Measurements from ENCODE around the gene USO1.
"Not testable (repeated sequence)": the region's sequence is repeated elsewhere in the genome, so short reads cannot be mapped to it uniquely, and the experiment has no call there.

USO1 gene

DNA sequence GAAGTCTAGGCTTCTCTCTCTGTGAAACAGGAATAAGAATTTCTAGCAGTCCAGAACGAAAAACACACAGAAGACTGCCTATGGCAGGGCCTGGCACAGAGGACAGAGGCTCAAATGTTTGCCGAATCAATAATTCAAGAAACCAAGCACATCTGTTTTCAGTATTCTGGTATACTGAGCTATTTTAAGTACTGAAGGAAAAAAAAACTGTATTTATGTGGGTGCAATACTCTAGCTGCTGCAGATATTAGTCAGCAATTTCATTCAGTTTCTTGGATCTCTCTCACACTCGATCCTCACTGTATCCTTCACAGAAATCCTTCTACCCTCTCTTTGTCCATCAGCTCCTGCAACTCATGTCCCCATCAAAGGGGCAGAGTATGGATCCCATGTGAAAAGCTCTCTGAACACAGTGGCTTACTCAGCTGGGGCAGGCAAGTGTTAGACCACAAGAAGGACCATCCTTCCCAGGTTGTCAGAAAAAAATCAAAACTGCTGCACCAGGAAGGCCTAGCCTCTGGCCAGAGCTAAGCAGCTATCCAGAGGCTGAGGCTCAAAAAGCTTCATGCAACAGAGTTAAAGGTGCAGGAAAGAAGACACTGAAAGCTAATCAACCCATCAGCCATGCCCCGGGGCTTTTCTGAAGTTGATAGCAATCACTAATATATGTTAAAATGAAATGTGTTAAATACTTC lies 9.1 kb upstream of the USO1 start:
- DNase-seq (ENCODE audit: low read depth): peak; percentile 66
- H3K9ac ChIP-seq (ENCODE audit: low read length): peak overlapping the region; percentile 68
- peaks cover 4% of the 10 kb centered on the region for H3K36me3 ChIP-seq (ENCODE audit: control insufficient read depth, insufficient read depth, low read length, severe bottlenecking)
- no peaks in the 10 kb centered on the region for H3K9me3 ChIP-seq (ENCODE audit: control insufficient read depth, low read length)
- no peaks in the 10 kb centered on the region for H3K27me3 ChIP-seq (replicated peaks; ENCODE audit: control insufficient read depth, insufficient read depth, low read length)
- H3K4me3 ChIP-seq (ENCODE audit: low read length): peak overlapping the region; percentile 51
- peaks cover 31% of the 10 kb centered on the region for H3K4me1 ChIP-seq (ENCODE audit: control insufficient read depth, insufficient read depth, low read length)

DNA sequence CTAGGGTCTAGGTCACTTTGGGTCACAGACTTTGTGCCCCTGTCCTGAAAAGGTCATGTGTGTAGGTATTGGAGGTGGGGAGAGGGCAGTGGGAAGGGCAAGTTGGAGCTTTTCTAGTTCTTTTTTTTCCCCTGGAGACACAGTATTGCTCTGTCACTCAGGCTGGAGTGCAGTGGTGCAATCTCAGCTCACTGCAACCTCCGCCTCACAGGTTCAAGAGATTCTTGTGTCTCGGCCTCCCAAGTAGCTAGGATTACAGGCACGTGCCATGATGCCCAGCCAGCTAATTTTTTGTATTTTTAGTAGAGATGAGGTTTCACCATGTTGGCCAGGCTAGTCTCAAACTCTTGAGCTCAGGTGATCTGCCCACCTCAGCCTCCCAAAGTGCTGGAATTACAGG lies 8.3 kb upstream of the USO1 start:
- H3K9ac ChIP-seq (ENCODE audit: low read length): peak overlapping the region; percentile 68
- H3K4me1 ChIP-seq (ENCODE audit: control insufficient read depth, insufficient read depth, low read length): peaks cover 26% of the 10 kb centered on the region
- H3K9me3 ChIP-seq (ENCODE audit: control insufficient read depth, low read length); H3K36me3 ChIP-seq (ENCODE audit: control insufficient read depth, insufficient read depth, low read length, severe bottlenecking); H3K4me3 ChIP-seq (ENCODE audit: low read length); DNase-seq (ENCODE audit: low read depth); H3K27me3 ChIP-seq (replicated peaks; ENCODE audit: control insufficient read depth, insufficient read depth, low read length): not testable (repeated sequence)

DNA sequence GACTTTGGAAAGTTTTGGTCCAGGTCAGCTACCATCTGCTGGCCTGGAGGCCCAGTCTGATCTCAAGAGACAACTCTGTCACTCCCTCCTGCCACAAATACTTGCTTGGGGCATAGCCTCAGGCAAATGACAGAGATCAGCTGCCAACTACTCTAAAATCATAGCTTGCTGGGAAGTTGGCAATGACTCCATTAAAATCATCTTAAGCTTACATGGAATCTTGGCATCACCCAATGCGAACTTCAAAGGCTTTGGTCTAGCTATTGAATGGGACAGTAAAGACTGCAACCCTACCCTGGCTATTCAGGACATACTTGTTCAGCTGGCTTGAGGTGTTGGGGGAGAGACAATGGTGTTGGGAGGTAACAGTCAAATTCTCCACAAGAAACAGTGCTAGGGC lies 7.0 kb upstream of the USO1 start:
- Histone ChIP-seq H3K4me1 (ENCODE audit: control insufficient read depth, insufficient read depth, low read length) (peaks cover 26% of the 10 kb centered on the region), H3K9ac (ENCODE audit: low read length) (no peak overlapping the region), H3K4me3 (ENCODE audit: low read length) (no peak overlapping the region), H3K27me3 (replicated peaks; ENCODE audit: control insufficient read depth, insufficient read depth, low read length) (no peaks in the 10 kb centered on the region), H3K9me3 (ENCODE audit: control insufficient read depth, low read length) (no peaks in the 10 kb centered on the region), H3K36me3 (ENCODE audit: control insufficient read depth, insufficient read depth, low read length, severe bottlenecking) (peaks cover 4% of the 10 kb centered on the region)
- DNase-seq (ENCODE audit: low read depth): no peak

DNA sequence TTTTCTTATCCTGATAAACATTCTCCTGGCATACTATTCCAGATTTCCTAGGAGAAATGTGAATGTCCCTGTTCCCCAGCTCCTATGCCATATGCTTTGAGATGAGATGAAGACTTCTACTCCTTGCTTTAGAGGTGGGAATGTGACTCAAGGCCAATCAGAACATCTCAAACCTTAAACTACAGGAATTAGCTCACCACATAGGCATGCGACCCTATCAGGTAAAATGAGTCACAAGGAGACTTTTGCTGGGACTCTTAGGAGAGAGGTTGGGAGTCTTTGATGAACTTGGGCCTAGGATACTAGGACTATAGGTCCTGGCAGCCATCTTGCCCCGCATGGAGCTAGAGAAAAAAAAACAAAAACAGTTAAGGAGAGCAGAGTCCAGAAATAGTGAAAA lies 5.8 kb upstream of the USO1 start:
- Histone ChIP-seq H3K4me3 (ENCODE audit: low read length) (no peak overlapping the region), H3K27me3 (replicated peaks; ENCODE audit: control insufficient read depth, insufficient read depth, low read length) (no peaks in the 10 kb centered on the region), H3K4me1 (ENCODE audit: control insufficient read depth, insufficient read depth, low read length) (peaks cover 33% of the 10 kb centered on the region), H3K9me3 (ENCODE audit: control insufficient read depth, low read length) (no peaks in the 10 kb centered on the region), H3K9ac (ENCODE audit: low read length) (no peak overlapping the region), H3K36me3 (ENCODE audit: control insufficient read depth, insufficient read depth, low read length, severe bottlenecking) (peaks cover 4% of the 10 kb centered on the region)
- no peak for DNase-seq (ENCODE audit: low read depth)

DNA sequence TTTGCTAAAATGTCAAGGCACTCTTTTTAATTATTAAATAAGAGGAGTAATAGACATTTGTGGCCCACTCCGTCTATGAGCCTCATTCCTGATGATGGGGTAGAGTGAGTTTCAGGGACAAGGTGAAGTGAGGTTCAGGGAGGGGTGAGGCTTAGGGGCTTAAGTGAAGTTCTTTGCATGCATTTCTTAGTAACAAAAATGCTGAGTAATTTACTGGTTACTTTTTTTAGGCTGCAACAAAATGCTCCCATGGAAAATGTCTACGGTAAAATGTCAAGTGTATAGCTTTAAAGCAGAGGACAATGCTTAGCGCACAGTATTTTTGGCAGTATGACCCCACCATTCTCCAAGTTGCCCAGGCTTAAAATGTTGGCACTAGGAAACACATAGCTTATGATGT lies 2.0 kb upstream of the USO1 start:
- H3K4me1 ChIP-seq (ENCODE audit: control insufficient read depth, insufficient read depth, low read length): peaks cover 21% of the 10 kb centered on the region
- peaks cover 4% of the 10 kb centered on the region for H3K36me3 ChIP-seq (ENCODE audit: control insufficient read depth, insufficient read depth, low read length, severe bottlenecking)
- H3K9me3 ChIP-seq (ENCODE audit: control insufficient read depth, low read length): no peaks in the 10 kb centered on the region
- DNase-seq (ENCODE audit: low read depth): no peak
- no peak overlapping the region for H3K4me3 ChIP-seq (ENCODE audit: low read length)
- H3K9ac ChIP-seq (ENCODE audit: low read length): no peak overlapping the region
- H3K27me3 ChIP-seq (replicated peaks; ENCODE audit: control insufficient read depth, insufficient read depth, low read length): no peaks in the 10 kb centered on the region

DNA sequence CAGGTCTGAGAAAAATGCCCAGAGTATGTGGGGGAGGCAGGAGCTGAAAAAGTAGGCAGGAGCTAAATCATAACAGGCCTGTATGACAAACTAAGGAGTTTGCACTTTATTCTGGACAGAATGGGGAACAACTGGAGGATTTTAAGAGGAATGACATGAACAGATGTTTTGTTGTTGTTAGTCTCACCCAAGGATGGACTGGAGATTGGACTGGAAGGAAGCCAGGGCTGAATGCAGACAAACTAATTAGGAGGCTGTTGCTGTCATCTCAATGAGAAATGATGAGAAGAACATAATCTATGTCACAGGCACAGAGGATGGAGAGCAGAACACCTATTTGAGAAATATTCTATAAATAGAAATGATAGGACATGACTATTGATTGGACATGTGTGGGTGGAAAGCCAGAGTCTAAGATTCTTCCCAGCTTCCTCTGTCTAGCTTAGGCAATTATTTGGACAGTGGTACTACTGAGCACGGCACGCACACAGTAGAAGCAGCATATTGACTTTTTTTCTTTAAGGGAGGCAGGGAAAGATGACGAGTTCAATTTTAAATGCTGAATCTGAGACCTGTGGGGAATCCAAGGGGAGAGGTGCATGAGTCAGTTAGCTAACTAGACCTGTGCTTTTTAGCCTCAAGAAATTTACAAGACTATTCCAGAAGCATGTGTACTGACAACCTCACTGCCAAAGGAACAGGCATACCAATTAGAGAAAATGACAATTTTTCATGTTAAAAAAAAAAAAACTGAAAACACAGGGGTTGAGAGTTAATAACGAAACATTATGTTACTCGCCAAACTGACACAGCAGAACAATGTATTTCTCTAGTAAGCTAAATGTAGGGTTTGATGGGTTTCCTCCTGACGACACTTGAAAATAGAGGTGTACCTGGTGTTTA lies 963 bp upstream of the USO1 start:
- Histone ChIP-seq H3K36me3 (ENCODE audit: control insufficient read depth, insufficient read depth, low read length, severe bottlenecking) (peaks cover 1% of the 10 kb centered on the region), H3K27me3 (replicated peaks; ENCODE audit: control insufficient read depth, insufficient read depth, low read length) (no peaks in the 10 kb centered on the region), H3K9ac (ENCODE audit: low read length) (peak overlapping the region; percentile 100), H3K4me3 (ENCODE audit: low read length) (peak overlapping the region; percentile 99), H3K4me1 (ENCODE audit: control insufficient read depth, insufficient read depth, low read length) (peaks cover 28% of the 10 kb centered on the region), H3K9me3 (ENCODE audit: control insufficient read depth, low read length) (no peaks in the 10 kb centered on the region)
- peak; percentile 77 for DNase-seq (ENCODE audit: low read depth)

DNA sequence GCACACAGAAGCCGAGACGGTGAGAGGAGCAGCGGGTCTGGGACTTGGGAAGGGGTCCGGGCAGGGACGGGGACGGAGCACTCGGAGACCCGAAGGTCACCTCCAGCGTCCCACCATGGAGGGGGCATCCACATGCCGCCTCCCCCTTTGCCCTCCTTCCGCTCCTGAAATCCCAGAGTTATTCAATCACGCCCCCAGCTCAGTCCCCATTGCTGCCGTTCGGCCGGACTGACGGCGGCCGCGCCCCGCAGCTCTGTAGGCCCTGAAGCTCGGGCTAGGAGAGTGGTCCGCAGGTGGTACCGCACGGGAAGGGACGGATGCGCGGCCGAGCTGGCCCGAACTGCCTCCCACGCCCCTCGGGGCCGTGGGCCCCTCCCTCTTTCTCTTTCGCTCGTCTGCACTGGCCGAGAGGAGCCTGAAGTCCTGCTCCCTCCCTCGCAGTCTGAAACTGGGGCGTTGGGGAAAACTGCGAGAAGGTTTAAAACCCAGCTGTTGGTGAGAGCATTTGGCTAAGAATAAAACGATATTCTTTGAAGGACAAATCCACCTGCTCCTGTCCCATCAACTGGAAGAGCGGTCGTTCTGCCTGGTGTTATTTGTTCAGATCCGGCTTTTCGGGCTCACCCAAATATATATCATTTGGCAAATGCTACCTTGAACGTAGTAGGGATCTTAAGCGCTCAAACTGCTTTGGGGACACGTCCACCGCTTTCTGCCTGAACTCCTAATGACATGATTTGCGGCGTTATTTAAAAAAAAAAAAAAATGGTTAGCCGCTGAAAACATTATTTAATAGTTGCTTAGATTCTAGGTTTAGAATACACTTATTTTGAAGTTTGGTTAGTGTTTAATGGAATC lies 719 bp downstream of the USO1 start:
- peak; percentile 89 for DNase-seq (ENCODE audit: low read depth)
- no peaks in the 10 kb centered on the region for H3K27me3 ChIP-seq (replicated peaks; ENCODE audit: control insufficient read depth, insufficient read depth, low read length)
- peak overlapping the region; percentile 99 for H3K4me3 ChIP-seq (ENCODE audit: low read length)
- no peaks in the 10 kb centered on the region for H3K36me3 ChIP-seq (ENCODE audit: control insufficient read depth, insufficient read depth, low read length, severe bottlenecking)
- peak overlapping the region; percentile 100 for H3K9ac ChIP-seq (ENCODE audit: low read length)
- no peaks in the 10 kb centered on the region for H3K9me3 ChIP-seq (ENCODE audit: control insufficient read depth, low read length)
- H3K4me1 ChIP-seq (ENCODE audit: control insufficient read depth, insufficient read depth, low read length): peaks cover 40% of the 10 kb centered on the region

DNA sequence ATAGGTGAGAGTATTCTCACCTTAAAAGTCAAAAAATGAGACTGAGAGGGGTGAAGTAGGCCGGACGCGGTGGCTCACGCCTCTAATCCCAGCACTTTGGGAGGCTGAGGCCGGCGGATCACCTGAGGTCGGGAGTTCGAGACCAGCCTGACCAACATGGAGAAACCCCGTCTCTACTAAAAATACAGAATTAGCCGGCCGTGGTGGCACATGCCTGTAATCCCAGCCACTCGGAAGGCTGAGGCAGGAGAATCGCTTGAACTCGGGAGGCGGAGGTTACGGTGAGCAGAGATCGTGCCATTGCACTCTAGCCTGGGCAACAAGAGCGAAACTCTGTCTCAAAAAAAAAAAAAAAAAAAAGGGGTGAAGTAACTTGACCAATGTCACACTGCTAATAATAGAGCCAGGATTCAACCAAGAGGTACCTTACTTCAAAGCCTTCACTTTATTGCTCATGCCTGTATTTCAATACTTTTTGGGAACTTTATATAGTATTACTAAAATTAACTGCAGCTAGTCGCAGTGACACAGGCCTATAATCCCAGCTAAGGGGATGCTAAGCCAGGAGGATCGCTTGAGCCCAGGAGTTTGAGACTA lies 1.7 kb downstream of the USO1 start:
- Histone ChIP-seq H3K4me3 (ENCODE audit: low read length) (peak overlapping the region; percentile 99), H3K4me1 (ENCODE audit: control insufficient read depth, insufficient read depth, low read length) (peaks cover 49% of the 10 kb centered on the region), H3K9ac (ENCODE audit: low read length) (peak overlapping the region; percentile 100)
- H3K36me3 ChIP-seq (ENCODE audit: control insufficient read depth, insufficient read depth, low read length, severe bottlenecking); DNase-seq (ENCODE audit: low read depth); H3K9me3 ChIP-seq (ENCODE audit: control insufficient read depth, low read length); H3K27me3 ChIP-seq (replicated peaks; ENCODE audit: control insufficient read depth, insufficient read depth, low read length): not testable (repeated sequence)

DNA sequence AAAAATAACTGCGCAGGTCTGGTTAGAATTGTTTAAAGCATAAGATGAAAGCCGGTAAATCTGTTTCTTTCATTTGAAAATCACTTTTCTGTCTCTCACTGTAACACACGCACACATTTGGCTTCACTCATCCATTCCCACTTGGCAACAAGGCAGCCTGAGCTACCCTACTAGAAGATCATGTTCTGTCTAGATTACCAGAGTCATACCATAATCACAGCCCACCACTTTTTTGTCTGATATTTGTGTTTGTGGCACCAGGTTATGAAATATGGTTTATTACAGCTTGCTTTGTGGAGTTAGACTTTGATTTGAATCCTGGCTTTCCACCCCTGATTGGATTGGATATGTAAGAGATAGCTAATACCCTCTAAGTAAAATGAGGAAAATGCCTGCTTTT lies 2.2 kb downstream of the USO1 start:
- H3K9me3 ChIP-seq (ENCODE audit: control insufficient read depth, low read length): no peaks in the 10 kb centered on the region
- H3K4me1 ChIP-seq (ENCODE audit: control insufficient read depth, insufficient read depth, low read length): peaks cover 49% of the 10 kb centered on the region
- no peaks in the 10 kb centered on the region for H3K27me3 ChIP-seq (replicated peaks; ENCODE audit: control insufficient read depth, insufficient read depth, low read length)
- peak overlapping the region; percentile 99 for H3K4me3 ChIP-seq (ENCODE audit: low read length)
- H3K9ac ChIP-seq (ENCODE audit: low read length): peak overlapping the region; percentile 100
- DNase-seq (ENCODE audit: low read depth): peak; percentile 50
- H3K36me3 ChIP-seq (ENCODE audit: control insufficient read depth, insufficient read depth, low read length, severe bottlenecking): no peaks in the 10 kb centered on the region

DNA sequence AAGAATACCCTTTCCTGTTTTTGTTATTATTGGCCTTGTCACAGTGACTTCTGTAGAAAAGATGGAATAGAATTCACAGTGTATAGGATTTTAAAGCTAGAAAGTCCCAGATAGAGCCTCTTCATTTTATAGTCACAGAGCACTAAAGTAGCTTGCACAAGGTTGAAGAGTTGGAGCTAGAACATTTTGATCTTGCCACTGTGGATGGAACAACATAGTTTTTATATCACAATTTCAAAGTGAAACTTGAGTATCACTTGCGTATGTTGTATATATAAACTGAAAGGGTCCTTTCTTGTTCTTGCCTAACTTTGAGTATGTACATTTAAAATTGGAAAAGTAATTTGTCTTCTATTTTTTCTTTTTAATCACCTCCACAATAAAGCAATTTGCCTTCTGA lies 2.7 kb downstream of the USO1 start:
- Histone ChIP-seq H3K9ac (ENCODE audit: low read length) (peak overlapping the region; percentile 100), H3K27me3 (replicated peaks; ENCODE audit: control insufficient read depth, insufficient read depth, low read length) (no peaks in the 10 kb centered on the region), H3K4me3 (ENCODE audit: low read length) (peak overlapping the region; percentile 99), H3K36me3 (ENCODE audit: control insufficient read depth, insufficient read depth, low read length, severe bottlenecking) (no peaks in the 10 kb centered on the region), H3K9me3 (ENCODE audit: control insufficient read depth, low read length) (no peaks in the 10 kb centered on the region), H3K4me1 (ENCODE audit: control insufficient read depth, insufficient read depth, low read length) (peaks cover 49% of the 10 kb centered on the region)
- peak; percentile 43 for DNase-seq (ENCODE audit: low read depth)
